Activated CD8-positive, alpha-beta memory T cell treated with anti-CD3 and anti-CD28 coated beads, Interleukin-2, amount 50 U/mL, for 24 hours (primary cell): Measurements from ENCODE around the gene PKD1.

Source experiments
- DNase-seq: peaks from one replicate; pipeline ENCODE4 v3.0.0-alpha.2; 2020; ENCODE audit errors: extremely low read depth

Gene PKD1

DNA sequence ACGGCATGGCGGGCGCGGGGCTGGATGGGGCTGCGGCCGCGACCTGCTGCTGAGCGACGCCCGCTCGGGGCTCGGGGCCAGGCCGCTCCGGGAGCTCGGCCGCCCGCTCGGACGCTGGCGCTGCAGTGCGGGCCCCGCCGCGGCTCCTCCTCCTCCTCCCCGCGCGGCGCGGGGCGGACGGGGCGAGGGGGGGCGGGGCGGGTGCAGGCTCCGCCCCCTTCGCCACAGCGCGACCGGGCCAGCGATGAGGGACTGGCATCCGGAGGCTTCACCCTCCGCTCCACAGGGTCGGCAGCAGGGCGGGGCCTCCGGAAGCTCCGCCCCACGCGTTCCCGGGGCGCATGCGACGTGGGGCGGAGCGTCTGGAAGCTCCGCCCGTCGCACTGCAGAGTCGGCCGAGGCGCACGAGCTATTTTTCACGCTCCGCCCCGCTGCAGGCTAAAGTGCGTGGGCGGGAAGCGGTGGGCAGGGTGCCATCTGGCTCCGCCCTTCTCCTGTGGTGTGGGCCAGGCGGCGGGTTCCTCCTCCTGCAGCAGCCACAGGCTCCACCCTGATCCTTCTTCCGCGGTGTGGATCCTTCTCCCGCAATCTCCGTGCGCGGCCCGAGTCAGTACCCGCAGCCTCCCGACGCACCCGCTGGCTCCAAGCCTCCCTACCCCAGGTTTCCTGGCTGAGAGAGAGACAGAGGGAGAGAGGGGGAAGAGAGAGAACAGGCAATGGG is at the start of gene PKD1:
TSS of gene PKD1 (minus strand) at position 129 of the 721 bp plus-strand sequence. CDS start 209 bp downstream, outside the sequence.
- DNase-seq: peak; percentile 91

DNA sequence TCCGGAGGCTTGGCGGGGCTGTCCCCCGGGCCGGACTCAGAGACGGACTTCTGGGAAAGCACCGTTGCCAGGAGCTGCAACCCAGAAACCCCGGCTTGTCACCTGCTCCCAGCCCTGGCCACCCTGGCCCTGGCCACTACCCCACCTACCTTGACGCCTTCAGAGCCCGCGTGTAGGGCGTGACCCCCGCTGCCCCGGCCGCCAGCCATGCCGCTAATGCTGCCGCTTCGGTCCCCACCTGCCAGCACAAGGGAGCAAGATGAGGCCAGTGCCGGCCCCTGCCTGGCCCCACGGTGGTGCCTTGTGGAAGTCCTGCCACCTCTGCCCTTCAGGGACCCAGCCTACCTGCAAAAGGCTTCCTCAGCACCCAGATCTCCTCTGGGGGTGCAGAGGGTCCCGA is 49.3 kb upstream of the PKD1 start:
- DNase-seq: no peak

DNA sequence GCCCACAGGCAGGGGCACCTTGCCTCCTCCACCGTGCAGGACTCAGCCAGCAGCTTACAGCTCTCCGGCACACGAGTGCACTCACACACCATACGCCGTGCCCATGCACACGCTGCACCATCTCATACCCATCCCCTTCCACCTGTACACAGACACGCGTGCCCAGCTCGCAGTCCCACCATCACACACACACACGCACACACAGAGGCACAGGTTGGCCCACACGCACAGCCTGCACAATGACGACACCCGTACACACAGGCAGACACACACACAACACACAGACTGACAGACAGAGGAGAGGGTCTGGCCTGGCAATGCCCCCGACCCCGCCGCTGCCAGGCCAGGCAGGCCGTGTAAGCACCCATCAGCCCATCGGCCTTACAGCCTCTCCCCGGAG is 48.6 kb upstream of the PKD1 start:
- no peak for DNase-seq

DNA sequence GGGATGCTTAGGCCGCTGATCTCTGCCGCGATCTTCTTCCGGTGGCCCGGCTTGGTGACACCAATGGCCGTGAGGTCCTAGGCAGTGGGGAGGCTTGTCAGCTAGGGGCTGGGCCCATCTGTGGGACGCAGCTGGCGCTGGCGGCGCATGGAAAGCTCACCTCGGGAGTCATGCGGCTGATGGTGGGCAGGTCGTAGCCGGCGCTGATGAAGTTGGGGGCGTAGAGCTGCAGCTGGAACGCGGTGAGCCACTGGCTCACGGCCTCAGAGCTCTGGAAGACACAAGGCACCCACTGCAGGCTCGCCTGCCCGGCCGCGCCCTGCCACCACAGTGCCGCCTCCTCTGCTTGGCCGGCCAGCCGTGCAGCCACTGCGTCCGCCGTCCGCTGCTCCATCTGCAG is 48.0 kb upstream of the PKD1 start:
- no peak for DNase-seq

DNA sequence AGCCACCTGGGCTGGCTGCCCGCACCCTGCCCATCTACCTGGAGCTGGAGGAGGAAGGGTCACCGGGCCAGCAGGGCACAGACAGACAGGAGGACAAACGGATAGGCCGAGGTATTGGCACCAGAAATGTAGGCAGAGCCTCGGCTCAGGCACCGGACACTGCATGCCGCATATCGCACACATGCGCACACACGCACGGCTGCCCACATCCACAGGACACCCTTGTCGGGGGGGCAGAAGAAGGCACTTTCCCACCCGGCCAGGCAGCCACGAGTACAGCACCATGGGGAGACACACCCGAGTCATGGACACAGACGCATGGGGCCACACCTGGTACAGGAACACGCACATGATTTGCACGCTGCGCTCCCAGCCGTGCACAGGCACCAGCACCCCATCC is 46.3 kb upstream of the PKD1 start:
- no peak for DNase-seq

DNA sequence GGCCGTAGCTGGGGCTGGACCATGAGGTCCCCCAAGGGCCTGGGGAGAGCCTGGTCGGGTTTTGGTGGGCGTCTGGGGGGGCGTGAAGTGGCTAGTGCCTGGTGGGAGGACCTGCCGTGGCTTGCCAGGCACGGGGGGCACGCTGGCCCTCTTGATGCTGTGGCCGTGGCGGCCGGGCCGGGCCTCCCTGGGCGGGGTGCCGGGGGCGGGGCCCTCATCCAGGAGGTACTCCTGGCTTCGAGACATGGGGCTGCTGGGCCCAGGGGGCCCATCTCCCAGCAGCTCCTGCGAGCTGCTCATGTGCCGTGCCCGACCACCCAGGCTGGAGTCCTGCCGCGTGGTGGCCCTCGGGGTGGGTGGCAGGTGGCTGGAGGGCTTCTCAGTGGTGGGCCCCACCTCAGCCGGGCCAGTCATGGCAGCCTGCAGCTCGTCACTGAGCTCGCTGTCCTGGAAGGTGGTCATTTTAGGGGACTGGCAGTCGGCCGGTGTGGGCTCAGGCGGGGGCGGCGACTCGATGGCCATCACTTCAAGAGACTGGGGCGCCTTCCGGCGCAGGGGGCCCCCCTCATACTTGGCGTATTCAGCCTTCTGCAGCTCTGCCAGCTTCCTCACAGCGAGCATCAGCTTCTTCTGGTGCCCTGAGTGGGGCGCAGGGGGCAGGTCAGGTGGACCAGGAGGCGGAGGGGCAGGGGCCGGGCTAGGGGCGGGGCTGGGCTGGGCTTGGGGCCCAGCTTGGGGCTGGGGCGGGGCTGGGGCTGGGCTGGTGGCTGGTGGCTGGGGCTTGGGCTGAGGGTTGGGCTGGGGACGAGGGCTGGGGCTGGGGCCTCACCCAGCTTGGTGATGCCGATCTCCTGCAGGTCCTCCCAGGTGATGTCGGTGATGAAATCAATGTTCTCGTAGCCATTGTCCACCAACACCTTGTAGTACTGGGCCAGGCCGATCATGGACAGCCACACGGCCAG is 45.5 kb upstream of the PKD1 start:
- no peak for DNase-seq

DNA sequence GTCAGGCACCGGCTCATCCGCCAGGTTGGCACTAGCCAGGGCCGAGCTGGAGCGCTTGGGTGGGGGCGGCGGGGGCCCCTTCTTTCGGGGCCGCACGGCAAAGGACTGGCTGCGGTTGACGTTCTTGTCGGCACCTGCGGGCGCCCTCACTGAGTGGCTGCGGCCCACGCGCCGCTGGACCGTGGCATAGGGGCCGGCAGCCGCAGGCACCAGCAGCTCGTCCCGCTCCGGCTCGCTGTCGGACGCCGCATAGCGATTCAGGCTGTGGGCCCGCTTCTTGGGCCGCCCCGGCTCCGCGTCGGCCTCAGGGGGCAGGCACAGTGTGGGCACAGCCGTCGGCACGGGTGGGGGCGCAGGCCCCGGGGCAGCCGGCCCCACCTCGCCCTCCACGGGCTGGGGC is 44.8 kb upstream of the PKD1 start:
- no peak for DNase-seq

DNA sequence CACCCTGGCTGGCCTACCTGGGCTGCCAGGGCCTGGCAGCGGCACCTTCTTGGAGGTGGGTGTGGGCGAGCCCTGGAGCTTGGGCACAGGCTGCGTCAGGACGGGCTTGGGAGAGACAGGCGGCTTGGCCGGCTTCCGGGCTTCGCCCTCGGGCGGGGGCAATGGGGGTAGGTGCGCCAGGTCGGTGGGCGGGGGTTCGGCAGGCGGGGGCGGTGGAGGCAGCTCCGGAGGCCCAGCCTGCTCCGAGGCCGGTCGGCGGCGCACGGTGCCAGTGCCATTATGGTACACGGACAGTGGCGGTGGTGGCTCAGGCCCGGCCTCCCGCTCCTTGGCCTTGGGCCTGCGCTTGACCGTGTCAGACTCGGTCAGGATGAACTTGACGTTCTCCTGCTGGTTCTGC is 43.9 kb upstream of the PKD1 start:
- no peak for DNase-seq

DNA sequence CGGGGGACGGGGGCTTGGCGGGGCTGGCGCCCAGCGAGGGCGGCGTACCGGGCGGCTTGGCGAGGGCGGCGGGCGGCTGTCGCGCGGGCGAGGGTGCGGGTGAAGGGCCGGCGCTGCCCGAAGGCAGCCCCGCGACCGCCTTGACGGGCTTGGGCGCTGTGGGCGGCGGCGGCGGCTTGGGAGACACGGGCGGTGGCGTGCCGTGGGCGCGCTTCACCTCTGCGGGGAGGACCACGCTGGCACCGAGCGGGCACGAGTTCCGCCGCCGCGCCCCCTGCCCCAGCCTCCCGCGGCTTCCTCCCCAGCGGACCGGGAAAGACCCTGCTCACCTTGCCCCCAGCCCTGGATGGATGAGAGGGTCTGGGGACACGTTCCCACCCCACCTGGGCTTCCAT is 43.4 kb upstream of the PKD1 start:
- no peak for DNase-seq

DNA sequence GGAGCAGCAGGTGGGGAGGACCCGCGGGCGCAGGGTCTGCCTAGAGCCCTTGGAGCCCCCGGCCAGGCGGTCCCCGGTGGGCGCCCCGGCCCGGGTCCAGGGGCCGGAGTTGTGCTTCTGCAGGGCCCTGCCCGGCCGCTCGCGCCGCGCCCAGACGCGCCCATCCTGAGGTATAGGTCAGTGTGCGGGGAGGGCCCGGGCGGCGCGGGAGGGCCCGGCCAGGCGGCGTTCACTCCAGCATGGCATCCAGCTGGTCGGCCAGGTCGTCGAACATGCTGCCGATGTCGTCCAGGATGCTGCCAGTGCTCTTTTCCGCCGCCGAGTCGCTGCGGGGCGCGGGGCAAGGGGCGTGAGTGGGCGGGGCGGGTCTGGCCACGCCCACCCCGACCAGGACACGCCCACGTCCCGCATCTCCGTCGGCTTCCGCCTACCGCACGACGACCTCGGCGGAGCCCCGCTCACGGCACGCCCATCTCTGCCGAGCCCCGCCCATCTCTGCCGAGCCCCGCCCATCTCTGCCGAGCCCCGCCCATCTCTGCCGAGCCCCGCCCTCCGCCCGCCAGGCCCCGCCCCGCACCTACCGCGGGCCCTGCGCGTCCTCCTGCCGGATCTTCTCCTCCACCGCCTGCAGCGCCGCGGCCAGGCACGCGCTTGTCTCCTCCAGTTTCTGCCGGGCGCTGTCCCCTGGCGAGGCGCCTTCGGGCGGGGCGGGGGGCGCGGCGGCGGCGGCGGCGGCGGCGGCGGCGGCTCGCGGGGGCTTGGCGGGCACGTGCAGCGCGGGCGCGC is 42.8 kb upstream of the PKD1 start:
- no peak for DNase-seq

DNA sequence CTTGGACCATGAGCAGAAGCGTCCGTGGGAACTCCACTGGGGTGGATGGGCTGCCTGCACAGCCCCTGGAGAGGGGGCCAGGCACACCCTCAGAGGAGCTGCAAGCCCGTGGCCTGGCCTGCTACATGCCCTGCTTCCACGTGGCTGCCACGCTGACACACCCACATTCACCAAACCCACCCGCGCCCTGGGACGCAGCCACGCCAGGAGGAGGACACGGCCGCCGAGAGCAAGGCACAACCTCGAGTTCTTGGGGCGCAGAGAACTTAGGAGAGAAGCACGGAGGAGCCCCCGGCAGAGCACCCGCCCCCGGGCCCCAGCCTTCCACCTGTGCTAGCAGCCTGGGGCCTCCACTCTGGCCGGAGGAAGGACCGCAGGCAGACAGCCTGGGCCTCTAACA is 41.9 kb upstream of the PKD1 start:
- DNase-seq: no peak

DNA sequence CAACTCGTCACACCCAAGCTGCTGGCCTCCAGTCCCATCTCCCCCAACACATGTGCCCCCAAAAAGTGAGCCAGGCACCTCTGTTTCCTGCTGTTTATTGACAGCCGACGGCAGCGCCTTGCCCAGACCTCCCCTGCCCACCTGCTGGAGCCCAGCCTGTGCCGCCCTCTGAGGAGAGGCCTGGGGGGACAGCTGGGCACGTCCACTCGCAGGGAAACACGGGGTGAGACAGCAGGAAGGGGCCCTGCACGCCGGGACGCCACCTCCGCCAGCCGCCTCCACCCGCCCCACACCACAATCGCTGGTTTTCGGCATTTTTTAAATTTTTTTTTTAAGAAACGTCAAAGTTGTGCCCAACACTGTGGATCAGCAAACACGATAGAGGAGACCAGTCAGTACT is 41.4 kb upstream of the PKD1 start:
- DNase-seq: no peak

DNA sequence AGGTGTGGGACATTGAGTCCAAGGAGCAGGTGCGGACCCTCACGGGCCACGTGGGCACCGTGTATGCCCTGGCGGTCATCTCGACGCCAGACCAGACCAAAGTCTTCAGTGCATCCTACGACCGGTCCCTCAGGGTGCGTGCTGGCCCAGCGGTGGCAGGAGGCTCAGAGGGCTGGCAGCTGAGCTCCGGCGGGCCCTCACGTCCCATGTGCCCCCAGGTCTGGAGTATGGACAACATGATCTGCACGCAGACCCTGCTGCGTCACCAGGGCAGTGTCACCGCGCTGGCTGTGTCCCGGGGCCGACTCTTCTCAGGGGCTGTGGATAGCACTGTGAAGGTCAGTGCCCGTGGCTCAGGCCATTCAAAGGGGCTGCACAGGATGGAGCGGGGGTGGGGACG is 40.3 kb upstream of the PKD1 start:
- no peak for DNase-seq

DNA sequence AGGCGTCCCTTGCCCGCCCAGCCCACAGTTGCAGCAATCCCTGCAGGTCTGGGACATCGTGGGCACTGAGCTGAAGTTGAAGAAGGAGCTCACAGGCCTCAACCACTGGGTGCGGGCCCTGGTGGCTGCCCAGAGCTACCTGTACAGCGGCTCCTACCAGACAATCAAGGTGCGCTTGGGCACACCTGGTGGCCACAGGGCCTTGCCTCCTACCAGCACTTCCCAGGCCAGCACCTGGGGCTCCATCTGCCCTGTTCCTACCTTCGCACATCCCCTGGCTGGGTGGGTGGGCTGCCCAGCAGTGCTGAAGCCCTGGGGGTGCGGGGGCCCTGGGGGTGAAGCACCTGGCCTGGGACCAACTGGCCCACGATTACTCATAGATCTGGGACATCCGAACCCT is 39.8 kb upstream of the PKD1 start:
- no peak for DNase-seq

DNA sequence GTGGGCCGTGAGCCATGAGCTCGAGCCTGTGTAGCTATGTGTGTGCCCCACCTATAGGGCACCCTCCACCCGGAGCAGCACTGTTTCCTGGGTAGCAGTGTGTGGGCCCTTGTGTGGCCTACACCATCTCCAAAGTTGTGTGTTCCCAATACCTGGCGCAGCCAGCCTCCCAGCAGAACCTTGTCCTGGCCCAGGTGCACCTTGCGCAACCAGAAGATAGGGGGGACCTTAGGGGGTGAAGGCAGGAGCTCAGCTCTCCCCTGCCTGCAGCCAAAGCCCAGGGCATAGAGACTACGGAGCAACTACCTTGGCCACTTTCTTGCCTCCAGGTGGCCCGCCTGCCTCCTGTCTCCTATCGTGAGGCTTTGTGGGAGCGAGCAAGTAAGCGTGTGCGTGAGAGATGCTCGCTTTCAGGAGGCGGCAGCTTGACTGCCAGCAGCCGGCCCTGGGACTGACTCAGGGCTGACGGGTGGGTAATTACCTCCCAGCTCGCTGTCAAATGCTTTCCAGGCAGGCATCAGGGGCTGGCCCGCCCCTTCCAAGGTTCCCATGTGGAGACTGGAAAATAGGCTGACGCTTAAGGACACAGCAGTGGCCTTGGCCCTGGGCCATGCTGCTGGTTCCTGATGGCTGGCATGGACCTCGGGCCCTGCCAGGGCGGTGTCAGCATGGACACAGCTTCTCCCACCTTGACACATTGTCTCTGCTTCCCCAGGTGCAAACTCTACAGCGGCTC is 38.9 kb upstream of the PKD1 start:
- DNase-seq: no peak

DNA sequence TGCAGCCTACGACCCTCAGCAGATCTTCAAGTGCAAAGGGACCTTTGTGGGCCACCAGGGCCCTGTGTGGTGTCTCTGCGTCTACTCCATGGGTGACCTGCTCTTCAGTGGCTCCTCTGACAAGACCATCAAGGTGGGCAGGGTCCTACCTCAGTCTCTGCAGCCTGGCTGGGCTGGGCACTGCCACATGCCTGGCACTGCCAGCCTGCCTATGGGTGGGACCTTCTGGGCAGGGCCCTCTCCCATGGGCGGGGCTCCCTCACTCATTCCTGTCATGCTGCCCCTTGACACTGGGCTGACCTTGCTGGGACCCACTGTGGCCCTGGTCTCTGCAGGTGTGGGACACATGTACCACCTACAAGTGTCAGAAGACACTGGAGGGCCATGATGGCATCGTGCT is 38.2 kb upstream of the PKD1 start:
- no peak for DNase-seq

DNA sequence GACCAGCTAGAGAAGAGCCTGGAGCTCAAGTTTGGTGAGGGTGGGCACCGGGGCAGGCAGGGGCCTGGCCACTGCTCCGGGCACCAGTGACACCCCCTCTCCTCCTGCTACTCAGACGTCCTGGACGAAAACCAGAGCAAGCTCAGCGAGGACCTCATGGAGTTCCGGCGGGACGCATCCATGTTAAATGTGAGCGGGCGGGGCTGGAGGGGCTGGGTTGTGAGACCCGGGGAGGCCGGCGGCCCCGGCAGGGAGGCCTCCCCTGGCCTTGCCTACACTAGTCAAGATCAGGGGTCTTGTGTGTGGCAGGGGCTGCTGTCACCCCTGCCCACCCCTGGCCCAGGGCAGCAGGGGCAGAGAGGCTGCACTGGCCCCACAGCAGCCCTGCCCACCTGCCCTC is 37.7 kb upstream of the PKD1 start:
- DNase-seq: no peak

DNA sequence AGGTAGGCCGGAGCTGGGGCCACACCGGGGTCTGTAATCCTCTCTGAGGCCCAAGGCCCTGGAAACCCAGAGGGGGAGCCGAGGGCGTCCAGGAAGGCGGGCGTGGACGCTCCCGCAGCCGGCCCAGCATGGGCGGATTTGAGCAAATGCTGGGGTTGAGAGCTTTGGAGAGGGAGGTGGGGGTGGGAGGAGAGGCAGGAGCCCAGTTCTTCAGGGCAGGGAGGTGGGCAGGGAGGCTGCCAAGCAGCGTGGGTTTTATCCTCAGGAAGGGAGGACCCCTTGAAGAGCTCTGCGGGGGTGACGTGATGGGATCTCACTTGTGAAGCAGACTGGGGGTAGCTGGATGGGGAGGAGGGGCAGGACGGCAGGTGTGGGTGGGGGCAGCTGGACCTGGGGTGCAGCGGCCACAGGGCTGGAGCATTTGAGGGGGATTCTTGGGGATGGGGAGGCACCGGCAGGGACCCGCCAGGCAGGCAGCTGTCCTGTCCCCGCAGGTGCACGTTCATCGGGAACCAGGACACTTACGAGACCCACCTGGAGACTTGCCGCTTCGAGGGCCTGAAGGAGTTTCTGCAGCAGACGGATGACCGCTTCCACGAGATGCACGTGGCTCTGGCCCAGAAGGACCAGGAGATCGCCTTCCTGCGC is 37.1 kb upstream of the PKD1 start:
- DNase-seq: no peak

DNA sequence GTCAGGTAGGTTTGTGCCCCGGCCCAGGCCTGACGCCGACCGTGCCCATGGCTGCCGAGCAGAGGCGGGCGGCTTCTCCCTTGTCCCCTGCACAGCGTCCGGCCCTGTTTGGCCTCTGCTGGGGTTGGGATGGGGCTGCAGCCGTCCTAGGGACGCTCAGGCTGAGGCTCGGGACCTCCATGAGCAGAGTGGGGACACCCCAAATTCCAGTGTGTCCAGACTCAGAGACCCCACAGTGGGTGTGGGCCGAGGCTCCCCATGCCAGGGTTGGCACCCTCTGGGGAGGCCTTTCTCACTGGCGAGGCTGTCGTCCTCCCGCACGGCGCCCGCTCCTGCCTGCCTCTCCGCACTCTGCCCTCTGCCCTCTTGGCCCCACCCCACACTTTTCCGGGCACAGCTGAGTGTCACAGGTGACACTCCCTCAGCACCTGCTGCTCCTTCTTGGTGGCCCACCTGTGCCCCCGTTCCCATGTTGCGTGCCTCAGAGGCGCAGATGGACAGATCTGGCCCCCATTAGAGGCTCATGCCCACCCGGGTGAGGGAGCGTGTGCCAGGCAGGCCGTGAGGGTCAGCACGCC is 36.0 kb upstream of the PKD1 start:
- DNase-seq: no peak

DNA sequence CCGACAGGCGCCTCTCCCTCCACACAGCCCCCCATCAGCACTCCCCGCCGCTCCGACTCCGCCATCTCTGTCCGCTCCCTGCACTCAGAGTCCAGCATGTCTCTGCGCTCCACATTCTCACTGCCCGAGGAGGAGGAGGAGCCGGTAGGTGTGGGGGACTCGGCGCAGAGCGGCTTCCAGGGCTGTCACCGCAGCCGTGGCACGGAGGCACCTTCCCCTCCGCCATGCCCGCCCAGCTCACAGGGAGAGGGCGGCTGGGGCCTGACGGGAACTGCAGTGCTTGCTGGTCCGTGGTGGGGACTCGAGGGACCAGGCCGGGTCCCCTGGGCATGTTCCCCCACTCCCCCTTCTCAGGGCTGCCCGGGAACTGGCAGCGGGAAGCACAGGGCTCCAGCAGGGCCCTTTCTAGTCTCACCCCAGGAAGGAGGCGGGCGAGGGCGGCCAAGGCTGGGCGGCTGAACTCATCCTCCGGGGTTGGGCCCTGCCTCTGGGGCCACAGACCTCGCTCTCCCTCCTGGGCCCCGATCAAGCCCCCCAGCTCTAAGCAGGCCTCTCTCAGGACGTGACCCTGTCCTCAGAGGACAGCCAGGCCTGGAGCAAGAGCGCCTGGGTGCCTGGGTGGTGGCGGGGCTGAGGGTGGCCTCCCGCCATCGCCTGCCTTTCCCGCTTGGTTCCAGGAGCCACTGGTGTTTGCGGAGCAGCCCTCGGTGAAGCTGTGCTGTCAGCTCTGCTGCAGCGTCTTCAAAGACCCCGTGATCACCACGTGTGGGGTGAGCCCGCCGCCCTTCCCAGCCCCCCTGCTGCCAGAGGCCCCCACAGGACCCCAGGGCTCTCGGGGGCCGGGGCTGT is 35.1 kb upstream of the PKD1 start:
- no peak for DNase-seq
